HEK293 (cell line): Measurements from ENCODE around the gene RABGGTA.

Source experiments
- CTCF ChIA-PET: fragments of 350-600 bp; formaldehyde crosslinking; extraction: SDS; loops from one replicate; lab custom pipeline; 2021; ENCODE audit warnings: antibody characterized with exemption; lab: Yijun Ruan, JAX
- POLR2A ChIA-PET: fragments of 300-600 bp; formaldehyde crosslinking; extraction: SDS; loops from one replicate; lab custom pipeline; 2020; ENCODE audit warnings: antibody characterized with exemption, inconsistent platforms; lab: Yijun Ruan, JAX
- H3K27ac ChIP-seq: fragments of 200-500 bp; sonication (Bioruptor generic); 2 replicates; pipeline ENCODE4 v1.5.1; 2014; ENCODE audit warnings: low read depth, low read length, control low read depth, inconsistent platforms; ENCODE audit errors: extremely low read depth
- H3K36me3 ChIP-seq, 2 experiments: fragments of 200-500 bp in 1 of 2; sonication (Bioruptor generic) in 1 of 2; 1 replicate in 1 of 2; 2 replicates in 1 of 2; pipeline ENCODE4 v1.5.1; 2014 to 2017; ENCODE audit warnings: inconsistent platforms in 2 of 2, low read length in 2 of 2; ENCODE audit not compliant: control insufficient read depth in 2 of 2, insufficient read depth in 1 of 2
- H3K4me1 ChIP-seq: fragments of 200-500 bp; sonication (Bioruptor generic); 2 replicates; pipeline ENCODE4 v1.5.1; 2014; ENCODE audit warnings: mild to moderate bottlenecking, low read length, inconsistent platforms; ENCODE audit not compliant: control insufficient read depth, insufficient read depth
- H3K4me3 ChIP-seq: 2 replicates; pipeline ENCODE4 v1.5.1; 2011; ENCODE audit warnings: low read depth, mild to moderate bottlenecking, control low read depth, low read length, moderate library complexity
- H3K9me3 ChIP-seq: fragments of 200-500 bp; sonication (Bioruptor generic); 2 replicates; pipeline ENCODE4 v1.5.1; 2014; ENCODE audit warnings: low read depth, low read length, inconsistent platforms; ENCODE audit not compliant: control insufficient read depth, insufficient read depth
- EGR2 ChIP-seq: fragments of 450-650 bp; formaldehyde crosslinking; IDR thresholded peaks from 2 replicates; pipeline ENCODE4 v1.5.1; 2016; ENCODE audit warnings: low read depth, missing biosample characterization, missing genetic modification characterization
- KLF16 ChIP-seq: fragments of 450-650 bp; formaldehyde crosslinking; IDR thresholded peaks from 2 replicates; pipeline ENCODE4 v1.5.1; 2017; ENCODE audit warnings: missing biosample characterization, missing genetic modification characterization
- MEIS1 ChIP-seq: sonication (generic); formaldehyde crosslinking; IDR thresholded peaks from 2 replicates; pipeline ENCODE4 v1.8.1; 2022; ENCODE audit warnings: missing genetic modification reagents, mild to moderate bottlenecking, borderline replicate concordance
- MZF1 ChIP-seq: fragments of 450-650 bp; formaldehyde crosslinking; IDR thresholded peaks from 2 replicates; pipeline ENCODE4 v1.5.1; 2017; ENCODE audit warnings: missing biosample characterization, missing genetic modification characterization, borderline replicate concordance
- REST ChIP-seq: fragments of 450-650 bp; formaldehyde crosslinking; IDR thresholded peaks from 2 replicates; pipeline ENCODE4 v1.5.1; 2016; ENCODE audit warnings: missing biosample characterization, missing genetic modification characterization
- ZBTB1 ChIP-seq: fragments of 450-650 bp; formaldehyde crosslinking; IDR thresholded peaks from 2 replicates; pipeline ENCODE4 v1.5.1; 2016; ENCODE audit warnings: missing biosample characterization, missing genetic modification characterization
- ZBTB11 ChIP-seq: fragments of 450-650 bp; formaldehyde crosslinking; conservative IDR thresholded peaks from 2 replicates; pipeline ENCODE4 v1.5.1; 2016; ENCODE audit warnings: low read depth, missing biosample characterization, missing genetic modification characterization
- ZFP3 ChIP-seq: fragments of 450-650 bp; formaldehyde crosslinking; IDR thresholded peaks from 2 replicates; pipeline ENCODE4 v1.5.1; 2016; ENCODE audit warnings: low read depth, missing biosample characterization, missing genetic modification characterization
- ZIC2 ChIP-seq: fragments of 450-650 bp; formaldehyde crosslinking; IDR thresholded peaks from 2 replicates; pipeline ENCODE4 v1.5.1; 2016; ENCODE audit warnings: missing biosample characterization, missing genetic modification characterization
- ZNF138 ChIP-seq: fragments of 450-650 bp; formaldehyde crosslinking; IDR thresholded peaks from 2 replicates; pipeline ENCODE4 v1.5.1; 2016; ENCODE audit warnings: missing biosample characterization, missing genetic modification characterization, borderline replicate concordance
- ZNF169 ChIP-seq: fragments of 450-650 bp; formaldehyde crosslinking; IDR thresholded peaks from 2 replicates; pipeline ENCODE4 v1.5.1; 2016; ENCODE audit warnings: missing biosample characterization, missing genetic modification characterization
- ZNF18 ChIP-seq: fragments of 450-650 bp; formaldehyde crosslinking; IDR thresholded peaks from 2 replicates; pipeline ENCODE4 v1.5.1; 2016; ENCODE audit warnings: missing biosample characterization, missing genetic modification characterization
- ZNF2 ChIP-seq: fragments of 450-650 bp; formaldehyde crosslinking; IDR thresholded peaks from 2 replicates; pipeline ENCODE4 v1.5.1; 2016; ENCODE audit warnings: missing biosample characterization, missing genetic modification characterization
- ZNF692 ChIP-seq: fragments of 450-650 bp; formaldehyde crosslinking; IDR thresholded peaks from 2 replicates; pipeline ENCODE4 v1.5.1; 2016; ENCODE audit warnings: missing biosample characterization, missing genetic modification characterization

Gene RABGGTA

GRCh38 chr14:24283796-24284460, 12.5 kb upstream of the RABGGTA start (continued):
- TF ChIP-seq ZBTB11 (tag by site-specific recombination) = no peak
- no peak for TF ChIP-seq ZBTB1 (tag by site-specific recombination)

GRCh38 chr14:24282736-24283135, 11.3 kb upstream of the RABGGTA start:
- no peaks in the 10 kb centered on the region for H3K36me3 ChIP-seq
- H3K9me3 ChIP-seq = no peaks in the 10 kb centered on the region
- CTCF ChIA-PET = interaction anchor here (1.0 to 2.0 kb wide), 6 partner anchors 10 to 149 kb away, joined by 3 to 7 read pairs (median 4); partner anchors contain the start of genes RABGGTA and TINF2
- no peaks in the 10 kb centered on the region for H3K4me1 ChIP-seq
- TF ChIP-seq REST (tag by site-specific recombination) = no peak
- TF ChIP-seq MEIS1 = no peak
- TF ChIP-seq EGR2 (tag by site-specific recombination) = 0 out of 2 replicates have a peak, but pooled peaks have one; percentile 33
- peak; percentile 59 for TF ChIP-seq ZIC2 (tag by site-specific recombination)
- no peak for TF ChIP-seq KLF16 (tag by site-specific recombination)
- TF ChIP-seq ZNF692 (tag by site-specific recombination) = 0 out of 2 replicates have a peak, but pooled peaks have one; percentile 20
- TF ChIP-seq, all 188 proteins: peak for 3
- POLR2A ChIA-PET = interaction anchor here (1.4 to 2.9 kb wide), 4 partner anchors 9 to 40 kb away, joined by 3 to 14 read pairs (median 10); partner anchors contain the start of genes RABGGTA and TINF2
- H3K4me3 ChIP-seq = no peak overlapping the region
- H3K27ac ChIP-seq = no peak overlapping the region

- ChIA-PET CTCF (interaction anchor here (1.4 to 1.5 kb wide), 2 partner anchors 11 to 16 kb away, joined by 4 read pairs; partner anchors contain the start of gene RABGGTA), POLR2A (interaction anchor here (2.9 kb wide), 1 partner anchor 10 kb away, joined by 14 read pairs; the partner anchor contains the start of gene RABGGTA)
These were observed 10.2 kb upstream of the RABGGTA start for GRCh38 chr14:24281636-24282035.

More at GRCh38 chr14:24281636-24282035, 10.2 kb upstream of the RABGGTA start:
- H3K4me3 ChIP-seq = no peak overlapping the region
- TF ChIP-seq ZNF169 (no peak), ZNF18 (tag by site-specific recombination) (no peak), ZFP3 (tag by site-specific recombination) (no peak), MZF1 (tag by site-specific recombination) (no peak), ZNF2 (tag by site-specific recombination) (no peak), ZNF138 (no peak)
- TF ChIP-seq, all 188 proteins: peak for 0
- no peaks in the 10 kb centered on the region for H3K4me1 ChIP-seq
- H3K9me3 ChIP-seq = no peaks in the 10 kb centered on the region
- no peak overlapping the region for H3K27ac ChIP-seq
- H3K36me3 ChIP-seq = no peaks in the 10 kb centered on the region
